HG03280 (cell line): Measurements from ENCODE around the gene FGFR1OP2.

ENCODE experiments used
- ATAC-seq: cut with Tn5 transposase; IDR thresholded peaks from one replicate; pipeline ENCODE4 v1.9.1; 2021; ENCODE audit warnings: mild to moderate bottlenecking, moderate library complexity; ENCODE audit not compliant: unreplicated experiment

FGFR1OP2 gene

DNA sequence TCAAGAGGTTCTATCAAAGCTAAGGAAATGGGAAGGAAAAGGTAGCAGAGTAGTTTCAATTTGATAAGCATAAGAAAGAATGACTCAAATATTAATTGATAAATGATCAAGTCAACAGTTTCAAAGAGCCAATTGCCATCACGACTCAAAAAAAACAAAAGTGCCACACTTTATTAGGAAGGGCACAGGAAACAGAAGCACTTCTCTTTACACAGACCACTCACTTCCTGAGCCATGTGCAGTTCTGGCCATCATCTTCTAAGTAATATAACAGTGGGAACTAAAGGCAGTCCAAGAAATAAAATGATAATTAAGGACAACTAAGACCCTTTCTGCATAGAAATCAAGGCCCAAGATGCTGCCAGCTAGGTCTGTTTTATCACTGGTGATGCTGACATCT is 62.7 kb downstream of the FGFR1OP2 start:
- ATAC-seq = no peak

DNA sequence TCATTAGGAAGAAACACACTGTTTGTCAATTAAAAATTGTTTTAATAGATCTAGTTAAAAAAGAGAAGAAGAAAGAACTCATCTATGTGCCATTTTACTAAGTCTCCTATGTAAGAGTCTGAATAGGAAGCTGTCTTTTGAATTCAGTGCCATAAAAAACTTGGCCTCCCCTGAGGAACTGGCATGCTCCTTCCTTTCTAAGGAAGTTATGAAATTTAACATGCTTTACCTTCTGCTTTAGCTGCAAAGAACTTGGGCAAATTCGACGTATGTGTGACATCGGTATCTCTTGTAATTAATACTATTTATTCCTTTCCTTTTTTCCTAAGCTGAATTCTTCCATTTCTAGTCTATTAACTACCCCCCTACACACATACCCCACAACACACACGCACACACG is 63.4 kb downstream of the FGFR1OP2 start:
- no peak for ATAC-seq

DNA sequence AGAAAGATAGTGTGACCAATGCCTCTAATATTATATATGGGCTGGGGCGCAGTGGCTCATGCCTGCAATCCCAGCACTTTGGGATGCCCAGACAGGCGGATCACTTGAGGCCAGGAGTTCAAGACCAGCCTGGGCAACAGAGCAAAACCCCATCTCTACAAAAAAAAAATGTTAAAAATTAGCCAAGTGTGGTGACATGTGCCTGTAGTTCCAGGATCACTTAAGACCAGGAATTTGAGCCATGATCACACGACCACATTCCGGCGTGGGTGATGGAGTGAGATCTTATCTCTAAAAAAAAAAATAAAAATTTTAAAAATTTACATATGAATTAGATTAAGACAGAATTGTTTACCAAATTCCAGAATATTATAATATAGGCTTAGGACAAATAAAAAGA is 63.9 kb downstream of the FGFR1OP2 start:
- ATAC-seq = no peak

DNA sequence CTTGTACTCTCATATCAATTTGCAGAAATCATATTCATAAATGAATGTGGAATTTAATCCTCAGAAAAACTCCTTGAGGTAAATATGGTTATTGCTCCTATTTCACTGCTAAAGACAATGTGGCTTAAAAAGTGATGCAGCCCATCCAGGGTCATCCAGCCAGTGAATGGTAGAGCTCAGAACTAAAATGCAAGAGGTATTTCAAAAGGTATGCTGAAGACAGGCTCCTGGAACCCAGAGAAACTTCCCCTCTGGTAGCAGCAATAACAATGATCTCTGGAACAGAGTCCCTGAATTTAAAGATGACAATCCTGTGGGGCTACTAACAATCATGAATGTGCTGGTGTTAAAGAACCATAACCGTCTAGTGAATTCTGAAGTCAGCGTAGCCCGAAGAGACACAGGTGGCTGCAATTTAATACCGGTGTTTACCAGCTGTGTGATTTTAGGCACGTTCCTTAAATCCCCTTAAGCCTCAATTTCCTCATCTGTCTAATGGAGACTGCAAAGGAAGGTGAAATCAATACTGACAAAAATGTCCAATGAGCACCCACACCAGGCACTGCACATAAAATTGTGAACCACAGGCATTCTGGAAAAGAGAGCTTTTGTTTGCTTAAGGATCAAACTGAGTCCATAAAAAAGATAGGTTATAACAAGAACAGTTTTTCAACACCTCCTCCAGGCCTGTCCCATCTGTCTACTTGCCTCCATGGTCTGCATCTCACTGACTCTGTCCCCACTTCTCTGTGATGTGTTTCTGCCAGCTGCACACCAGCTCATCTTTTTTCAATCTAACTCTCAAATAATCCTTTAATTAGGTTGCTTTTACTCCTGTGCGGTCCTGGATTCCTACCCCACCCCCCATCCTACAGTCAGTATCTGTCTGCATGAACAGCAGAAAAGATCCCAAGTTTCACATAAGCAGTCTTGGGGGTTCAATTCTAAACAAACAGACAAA is 65.4 kb downstream of the FGFR1OP2 start:
- no peak for ATAC-seq

DNA sequence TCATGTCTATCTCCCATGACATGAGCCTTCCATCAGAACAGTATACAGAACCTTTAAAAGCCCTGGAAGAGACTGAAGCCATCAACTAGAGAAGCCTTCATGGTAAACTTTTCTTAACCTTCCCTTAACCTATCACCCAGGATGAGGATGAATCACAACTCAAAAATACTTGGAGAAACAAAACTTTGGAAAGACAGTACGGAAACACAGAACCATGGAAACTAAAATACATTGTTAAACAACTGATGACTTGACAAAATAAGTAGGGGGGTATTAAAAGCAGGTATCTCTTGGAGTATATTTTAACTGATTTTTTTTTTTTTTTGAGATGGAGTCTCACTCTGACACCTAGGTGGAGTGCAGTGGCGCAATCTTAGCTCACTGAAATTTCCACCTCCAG is 67.2 kb downstream of the FGFR1OP2 start:
- no peak for ATAC-seq

DNA sequence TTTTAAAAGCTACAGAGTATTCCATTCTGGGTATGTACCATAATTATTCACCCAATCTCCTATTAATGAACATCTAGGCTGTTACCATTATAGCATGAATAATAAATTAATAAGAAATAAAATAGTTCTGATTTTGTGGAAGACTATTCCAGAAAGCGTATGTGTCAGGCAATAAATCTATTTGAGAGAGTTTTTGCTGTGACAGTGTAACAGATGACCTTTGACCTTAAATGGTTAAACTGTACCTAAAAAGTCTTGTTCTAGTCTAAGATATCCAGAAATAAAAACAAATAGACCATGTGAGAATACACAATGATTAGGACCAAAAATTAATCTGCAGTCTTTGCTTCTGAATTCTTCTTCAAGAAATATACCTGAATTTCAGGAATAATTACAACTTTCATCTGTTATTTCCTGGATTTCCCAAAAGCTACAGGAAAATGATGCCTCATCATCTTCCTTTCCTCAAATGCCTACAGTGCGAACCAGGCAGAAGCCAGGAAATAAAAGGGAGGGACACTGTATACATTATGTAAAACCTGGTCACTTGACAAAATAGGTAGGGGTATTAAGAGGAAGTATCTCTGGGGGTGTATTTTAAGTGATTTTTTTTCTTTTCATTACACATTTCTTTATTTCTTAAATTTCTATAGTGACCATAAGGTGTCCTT is 68.7 kb downstream of the FGFR1OP2 start:
- ATAC-seq = no peak

DNA sequence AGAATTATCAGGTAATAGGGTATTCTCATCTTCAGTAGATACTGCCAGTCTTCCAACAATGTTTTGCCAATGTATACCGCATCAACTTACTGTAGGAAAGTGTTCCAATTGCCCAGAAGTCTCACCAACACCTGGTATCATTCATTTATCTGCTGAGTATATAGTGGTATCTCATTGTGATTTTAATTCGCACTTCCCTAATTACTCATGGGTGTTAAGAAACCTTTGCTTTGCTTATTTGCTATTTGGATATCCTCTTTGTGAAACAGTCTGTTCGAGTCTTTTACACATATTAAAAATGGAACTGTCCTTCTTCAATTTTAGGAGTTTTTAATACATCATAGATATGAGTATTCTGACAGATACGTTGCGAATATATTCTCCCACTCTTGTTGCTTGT is 69.8 kb downstream of the FGFR1OP2 start:
- no peak for ATAC-seq

DNA sequence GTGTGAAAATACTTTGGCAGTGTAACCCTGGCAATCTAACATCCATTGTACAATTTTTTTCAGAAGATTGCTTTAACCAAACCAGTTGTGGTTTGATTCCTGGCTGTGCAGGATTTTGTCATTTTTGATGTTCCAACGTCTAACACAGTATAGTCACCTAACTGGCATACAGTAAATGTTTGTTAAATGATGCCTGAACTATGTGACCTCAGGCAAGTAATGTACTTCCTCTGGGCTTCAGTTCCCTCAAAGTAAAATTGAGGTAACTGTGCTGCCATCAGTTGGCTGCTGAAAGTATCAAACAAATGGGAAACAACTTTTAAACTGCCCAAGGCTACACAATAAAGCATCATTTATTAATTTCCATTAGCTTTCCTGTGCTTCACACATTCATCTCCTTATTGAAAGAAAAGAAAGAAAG is 71.6 kb downstream of the FGFR1OP2 start:
- no peak for ATAC-seq

DNA sequence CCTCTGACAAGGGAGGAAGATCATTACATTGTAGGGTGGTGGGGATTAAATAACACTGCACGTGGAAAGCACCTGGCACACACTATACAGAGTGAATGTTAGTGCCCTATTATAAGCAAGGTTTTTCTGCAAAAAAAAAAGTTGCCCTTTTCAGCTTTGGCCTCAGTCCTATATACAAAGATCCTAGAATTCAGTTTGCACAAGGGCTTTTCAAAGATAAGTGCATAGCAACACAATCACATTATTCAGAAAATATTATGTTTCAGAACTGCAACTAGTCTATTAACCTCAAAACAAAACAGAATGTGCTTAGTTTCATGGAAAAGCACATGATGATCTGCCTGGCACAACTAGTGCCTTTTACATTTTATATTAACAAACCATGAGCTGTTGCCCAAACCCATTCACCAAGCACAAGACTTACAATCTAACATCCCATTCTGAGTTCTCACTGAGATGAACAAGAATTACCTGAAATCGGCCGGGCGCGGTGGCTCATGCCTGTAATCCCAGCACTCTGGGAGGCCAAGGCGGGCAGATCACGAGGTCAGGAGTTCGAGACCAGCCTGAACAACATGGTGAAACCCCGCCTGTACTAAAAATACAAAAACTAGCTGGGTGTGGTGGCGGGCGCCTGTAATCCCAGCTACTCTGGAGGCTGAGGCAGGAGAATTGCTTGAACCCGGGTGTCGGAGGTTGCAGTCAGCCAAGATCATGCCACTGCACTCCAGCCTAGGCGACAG is 74.1 kb downstream of the FGFR1OP2 start:
- ATAC-seq = no peak

DNA sequence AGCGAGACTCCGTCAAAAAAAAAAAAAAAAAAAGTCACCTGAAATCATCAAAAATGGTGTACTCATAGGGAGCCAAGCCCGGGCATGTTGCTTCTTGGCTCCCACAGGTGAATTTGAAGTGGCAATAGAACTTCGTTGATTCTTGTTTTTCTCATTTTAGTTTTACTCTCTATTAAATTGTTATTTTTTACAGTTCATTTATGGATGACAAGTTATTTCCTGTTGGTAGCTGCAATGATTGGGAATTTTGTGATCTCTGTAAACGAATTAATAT is 74.6 kb downstream of the FGFR1OP2 start:
- ATAC-seq = no peak

DNA sequence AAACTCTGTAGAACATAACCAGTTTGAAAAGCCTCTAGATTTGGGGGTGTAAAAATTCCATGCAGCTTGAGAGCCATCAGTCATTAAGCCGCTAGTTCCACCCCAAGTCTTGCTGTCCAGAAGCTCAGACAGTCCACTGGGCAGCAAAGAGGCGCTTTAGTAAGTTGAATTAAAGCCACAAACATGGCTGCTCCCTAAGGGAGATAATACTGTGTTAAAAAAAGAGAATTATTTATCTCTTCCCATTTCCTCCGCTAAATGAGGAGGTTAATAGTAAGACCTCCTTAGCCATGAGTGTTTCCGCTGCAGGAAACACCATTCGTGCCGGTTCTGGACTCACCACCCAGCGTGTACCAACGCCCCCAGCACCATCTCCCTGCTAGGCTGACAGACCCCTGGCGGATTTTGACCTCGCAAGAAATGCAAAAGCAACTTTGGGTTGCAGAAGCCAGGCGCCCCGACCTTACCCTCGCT is 75.4 kb downstream of the FGFR1OP2 start:
- peak; percentile 13 for ATAC-seq

DNA sequence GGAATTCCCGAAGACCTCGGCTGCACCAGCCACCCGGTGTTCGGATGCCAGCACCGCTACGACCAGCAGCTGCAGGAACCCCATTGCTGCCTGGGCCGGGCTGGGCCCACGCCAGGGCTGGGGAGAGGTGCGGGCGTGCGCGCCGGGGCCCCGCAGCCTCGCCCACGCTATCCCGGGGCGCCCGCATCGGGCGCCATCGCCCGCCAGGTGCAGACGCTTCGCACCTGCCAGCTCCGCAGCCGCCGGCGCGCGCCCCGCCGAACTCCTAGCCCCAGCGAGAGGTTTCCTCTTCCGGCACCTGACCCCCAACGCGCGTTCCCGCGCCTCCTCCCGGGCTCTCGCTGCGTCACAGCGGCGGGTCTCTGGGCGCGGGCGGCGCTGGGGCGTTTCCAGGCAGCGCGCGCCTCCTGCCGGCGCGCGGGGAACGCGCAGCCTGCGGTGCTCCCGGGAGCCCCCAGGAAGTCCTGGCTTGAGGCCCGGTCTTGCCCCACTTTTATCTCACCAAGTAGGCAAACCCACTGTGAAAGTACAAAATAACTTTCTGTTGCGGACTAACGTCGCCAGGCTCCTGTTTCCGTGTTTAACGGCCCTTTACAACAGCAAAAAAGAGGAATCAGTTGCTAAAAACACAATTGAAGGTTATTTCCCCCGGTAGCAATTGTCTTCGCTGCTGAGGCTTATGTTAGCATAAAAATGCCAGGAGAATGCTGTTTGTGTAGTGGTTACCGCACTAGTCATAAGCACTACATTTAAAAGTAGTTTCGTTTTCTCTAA is 76.0 kb downstream of the FGFR1OP2 start, which contains the start of gene TM7SF3:
Gene TM7SF3 (minus strand): TSS at position 300 of the 774 bp plus-strand sequence. CDS start 216 bp downstream, at position 84.
- peak; percentile 91 for ATAC-seq

DNA sequence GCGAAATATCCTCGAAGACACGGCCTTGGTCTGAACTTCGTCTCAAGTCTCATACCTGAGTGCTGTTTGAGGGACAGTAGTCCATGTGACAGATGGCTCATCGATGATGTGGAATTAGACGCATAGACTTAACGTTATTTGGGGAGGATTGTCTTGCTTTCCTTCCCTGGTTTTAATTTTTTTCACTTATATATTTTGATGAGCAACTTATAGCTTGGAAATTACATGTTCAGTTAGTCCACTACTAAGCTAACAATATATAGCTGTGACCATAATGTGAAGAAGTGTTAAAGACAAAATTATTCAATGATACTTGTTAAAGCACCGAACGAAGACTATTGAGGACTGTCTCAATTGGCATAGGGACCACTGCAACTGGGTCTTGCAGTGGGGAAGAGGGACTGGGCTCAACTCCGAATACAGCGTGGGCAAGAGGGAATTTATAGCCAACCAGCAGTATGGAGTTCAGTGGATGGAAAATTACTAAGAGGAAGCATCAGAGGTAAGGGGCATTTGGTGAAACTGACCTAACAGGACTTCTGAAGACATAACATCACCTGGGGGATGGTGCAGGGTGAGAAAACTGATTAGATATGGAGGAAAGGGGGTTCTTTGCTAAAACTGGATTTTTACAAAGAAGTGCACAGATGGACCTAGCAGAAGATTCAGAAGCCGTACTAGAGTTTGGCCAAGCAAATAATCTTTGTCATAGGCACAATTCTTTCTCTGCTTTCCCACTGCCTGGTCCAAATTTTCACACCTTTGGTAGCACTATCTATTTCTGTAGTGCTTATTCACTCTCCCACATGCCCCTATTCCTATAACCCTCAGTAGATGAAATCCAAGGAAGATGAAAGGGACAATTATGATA is 76.8 kb downstream of the FGFR1OP2 start:
- no peak for ATAC-seq

DNA sequence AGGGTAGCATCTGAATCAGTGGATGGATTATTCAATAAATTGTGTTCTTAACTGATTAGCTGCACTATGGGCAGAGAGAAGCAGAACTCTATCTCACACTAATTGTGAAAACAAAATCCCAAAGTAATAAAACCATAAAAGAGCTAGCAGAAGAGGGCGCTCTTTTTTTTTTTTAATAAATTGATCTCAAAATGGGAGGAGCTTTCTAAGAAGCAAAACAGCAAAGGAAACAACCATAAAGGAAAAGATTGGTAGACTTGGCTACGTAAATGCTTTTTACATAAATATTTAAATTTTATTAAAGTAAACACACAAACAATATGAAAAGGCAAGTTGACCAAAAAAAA is 77.4 kb downstream of the FGFR1OP2 start:
- no peak for ATAC-seq
